GM12865 (cell line): ENCODE data around the gene KIAA1217.

Experiments used
- DNase-seq: peaks from one replicate; pipeline ENCODE4 v3.0.0; 2010; ENCODE audit warnings: low read depth
- H3K4me3 ChIP-seq: 2 replicates; pipeline ENCODE4 v1.5.1; 2011; ENCODE audit warnings: mild to moderate bottlenecking, low read depth, low read length, control low read depth
- TF ChIP-seq, protein P1 (sequence below): IDR thresholded peaks from 2 replicates; pipeline ENCODE4 v1.5.1; 2011; ENCODE audit warnings: low read length, control low read depth, low read depth, inconsistent platforms; ENCODE audit not compliant: insufficient read depth; ENCODE audit errors: missing control alignments

Gene KIAA1217

DNA sequence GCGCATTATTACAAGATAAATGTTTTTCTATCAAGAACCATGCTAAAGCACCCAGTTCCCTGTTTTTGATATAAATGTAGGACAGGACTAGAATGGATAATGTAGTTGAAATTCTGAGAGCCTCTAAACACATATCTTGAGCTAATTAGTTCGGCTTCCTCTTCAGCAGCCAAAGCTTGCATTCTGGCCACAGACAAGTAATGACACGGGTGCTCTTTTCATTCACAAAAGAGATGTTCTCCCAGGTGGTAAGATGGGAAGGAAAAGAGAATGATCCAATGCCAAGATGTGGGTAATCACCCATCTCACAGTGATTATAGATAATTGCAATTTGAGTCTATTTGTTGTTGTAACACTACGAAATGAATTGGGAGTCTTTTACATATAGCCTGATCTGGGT is 246.5 kb downstream of the KIAA1217 start:
- TF ChIP-seq, protein P1, sequence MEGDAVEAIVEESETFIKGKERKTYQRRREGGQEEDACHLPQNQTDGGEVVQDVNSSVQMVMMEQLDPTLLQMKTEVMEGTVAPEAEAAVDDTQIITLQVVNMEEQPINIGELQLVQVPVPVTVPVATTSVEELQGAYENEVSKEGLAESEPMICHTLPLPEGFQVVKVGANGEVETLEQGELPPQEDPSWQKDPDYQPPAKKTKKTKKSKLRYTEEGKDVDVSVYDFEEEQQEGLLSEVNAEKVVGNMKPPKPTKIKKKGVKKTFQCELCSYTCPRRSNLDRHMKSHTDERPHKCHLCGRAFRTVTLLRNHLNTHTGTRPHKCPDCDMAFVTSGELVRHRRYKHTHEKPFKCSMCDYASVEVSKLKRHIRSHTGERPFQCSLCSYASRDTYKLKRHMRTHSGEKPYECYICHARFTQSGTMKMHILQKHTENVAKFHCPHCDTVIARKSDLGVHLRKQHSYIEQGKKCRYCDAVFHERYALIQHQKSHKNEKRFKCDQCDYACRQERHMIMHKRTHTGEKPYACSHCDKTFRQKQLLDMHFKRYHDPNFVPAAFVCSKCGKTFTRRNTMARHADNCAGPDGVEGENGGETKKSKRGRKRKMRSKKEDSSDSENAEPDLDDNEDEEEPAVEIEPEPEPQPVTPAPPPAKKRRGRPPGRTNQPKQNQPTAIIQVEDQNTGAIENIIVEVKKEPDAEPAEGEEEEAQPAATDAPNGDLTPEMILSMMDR: no peak
- no peak for DNase-seq
- no peak overlapping the region for H3K4me3 ChIP-seq

GRCh38 chr10:24456322-24456721 is 247.4 kb downstream of the KIAA1217 start:
- DNase-seq: no peak
- TF ChIP-seq, protein P1: no peak
- H3K4me3 ChIP-seq: no peak overlapping the region

DNA sequence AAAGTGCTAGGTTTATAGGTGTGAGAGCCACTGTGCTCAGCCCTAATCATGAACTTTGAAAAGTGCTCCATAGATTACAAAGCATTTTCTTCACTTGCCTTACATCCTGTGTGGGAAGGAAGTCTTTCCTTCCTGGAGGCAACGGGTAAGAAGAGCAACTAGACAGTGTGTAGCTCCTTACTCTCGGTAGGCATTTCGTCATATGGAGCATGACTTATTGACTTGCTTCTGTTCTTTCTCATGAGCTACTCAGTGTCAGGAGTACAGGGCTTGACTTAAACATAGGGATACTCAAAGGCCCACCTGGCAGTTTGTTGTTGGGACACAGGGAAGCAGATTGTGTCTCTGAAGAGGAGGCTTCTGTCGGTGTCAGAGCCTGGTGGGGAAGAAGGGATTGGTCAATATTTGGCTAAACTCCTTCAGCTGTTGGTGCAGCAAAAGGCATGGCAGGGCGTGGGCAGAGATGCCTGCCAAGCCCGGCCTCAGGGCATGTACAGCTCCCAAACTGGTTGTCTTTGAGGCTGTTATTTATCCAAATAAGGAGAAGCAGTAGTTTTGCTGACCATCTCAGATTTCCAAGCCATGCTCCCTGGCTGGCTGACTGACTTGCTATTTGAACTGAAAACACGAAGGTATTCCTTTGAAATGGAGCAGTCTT is 248.9 kb downstream of the KIAA1217 start:
- TF ChIP-seq, protein P1: no peak
- no peak for DNase-seq
- H3K4me3 ChIP-seq: no peak overlapping the region

- no peak overlapping the region for H3K4me3 ChIP-seq
- TF ChIP-seq, protein P1: no peak
- no peak for DNase-seq
Measured at GRCh38 chr10:24459836-24460235, 250.9 kb downstream of the KIAA1217 start.

DNA sequence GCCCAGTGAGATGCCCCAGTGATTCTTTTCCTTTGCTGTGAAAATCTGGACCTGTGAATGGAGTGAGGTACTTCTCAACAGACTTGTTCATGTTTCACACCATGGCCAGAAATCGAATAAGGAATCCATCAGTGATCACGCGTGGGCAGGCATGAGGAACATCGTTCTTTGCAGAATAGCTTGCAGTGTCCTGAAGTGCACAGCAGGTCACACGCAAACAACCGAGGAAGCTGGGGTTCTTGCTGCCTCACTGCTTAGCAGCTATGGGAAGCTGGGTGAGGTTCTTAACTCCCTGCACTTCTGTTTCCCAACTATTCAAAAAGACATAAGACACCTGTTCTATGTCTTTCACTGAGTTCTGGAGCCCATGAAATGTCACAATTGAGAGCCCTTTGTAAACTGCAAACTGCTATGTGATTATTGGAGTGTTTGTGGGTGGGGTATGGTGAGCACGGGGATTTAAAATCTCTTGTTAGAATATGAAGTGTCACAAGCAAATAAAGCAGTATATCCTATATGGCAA is 253.4 kb downstream of the KIAA1217 start:
- no peak for DNase-seq
- TF ChIP-seq, protein P1: no peak
- H3K4me3 ChIP-seq: no peak overlapping the region

DNA sequence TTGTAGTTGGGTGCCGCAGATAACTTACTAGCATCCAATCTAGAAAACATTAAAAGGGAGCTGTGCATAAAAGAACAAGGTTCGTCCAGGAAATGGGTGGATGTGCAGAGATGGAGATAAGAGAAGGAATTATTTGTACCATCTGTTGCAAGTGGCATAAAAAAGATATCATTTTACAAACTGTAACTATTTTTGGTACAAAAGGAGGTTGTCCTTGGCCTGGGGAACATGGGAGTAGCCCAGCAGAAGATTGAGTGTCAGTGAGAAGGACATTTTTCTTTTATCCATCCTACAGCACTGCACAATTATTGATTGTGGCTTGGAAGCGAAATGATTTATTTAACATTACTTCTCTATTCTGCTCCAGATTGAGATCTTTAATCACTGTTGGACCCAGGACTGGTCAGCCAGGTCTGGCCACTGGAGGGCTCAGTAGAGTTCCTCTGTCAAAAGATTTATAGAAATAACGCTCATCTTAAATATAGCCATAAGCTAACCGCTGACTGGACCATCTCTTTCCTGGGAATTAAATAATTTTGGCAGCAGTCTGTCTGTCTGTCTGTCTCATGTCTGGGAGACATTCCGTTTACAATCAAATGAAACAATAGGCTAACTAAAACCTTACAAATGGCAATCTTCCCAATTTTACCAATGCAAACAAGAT is 254.1 kb downstream of the KIAA1217 start:
- DNase-seq: no peak
- TF ChIP-seq, protein P1: no peak
- H3K4me3 ChIP-seq: no peak overlapping the region
